Esophagus (tissue), 2 donors: ENCODE data around the gene GDF7. TPM values are rescaled to one million over a fixed set of nuclear protein-coding genes. Genes with fewer than 3 reads are reported as not detected.

ENCODE experiments used
- H3K27ac ChIP-seq, 2 donors: one replicate each; pipeline ENCODE4 v1.5.1; 2013; ENCODE audit warnings: low read depth in 2 of 2, mild to moderate bottlenecking in 2 of 2, inconsistent platforms in 1 of 2, low read length in 1 of 2, moderate library complexity in 1 of 2
- H3K27me3 ChIP-seq, 2 donors: one replicate each; pipeline ENCODE4 v1.6.1; 2013; ENCODE audit warnings: low read length in 2 of 2, control low read depth in 1 of 2, mild to moderate bottlenecking in 1 of 2; ENCODE audit not compliant: insufficient read depth in 2 of 2, control insufficient read depth in 1 of 2
- H3K36me3 ChIP-seq, 2 donors: one replicate each; pipeline ENCODE4 v1.6.1; 2013; ENCODE audit warnings: low read length in 1 of 2; ENCODE audit not compliant: control insufficient read depth in 2 of 2, insufficient read depth in 2 of 2
- H3K4me1 ChIP-seq, 2 donors: one replicate each; pipeline ENCODE4 v1.6.1; 2013; ENCODE audit warnings: low read length in 1 of 2; ENCODE audit not compliant: control insufficient read depth in 2 of 2, insufficient read depth in 2 of 2
- H3K4me3 ChIP-seq, 2 donors: one replicate each; pipeline ENCODE4 v1.5.1; 2013; ENCODE audit warnings: low read length in 2 of 2, mild to moderate bottlenecking in 2 of 2, low read depth in 1 of 2, moderate library complexity in 1 of 2
- H3K9me3 ChIP-seq, 2 donors: one replicate each; pipeline ENCODE4 v1.6.1; 2013; ENCODE audit warnings: mild to moderate bottlenecking in 2 of 2, low read depth in 1 of 2, low read length in 1 of 2, moderate library complexity in 1 of 2; ENCODE audit not compliant: control insufficient read depth in 2 of 2, insufficient read depth in 1 of 2
- WGBS, 2 donors: extraction: QIAGEN DNeasy Blood & Tissue Kit; methylation state at CpG; one replicate each; pipeline ENCODE4 v1.1.7; 2013; 5-methylcytosine and 5-hydroxymethylcytosine counted together
- polyA plus RNA-seq, 2 donors: library from polyadenylated mRNA; stranded (reverse); fragments of 200-250 nt; gene quantifications; one replicate each; pipeline ENCODE4 v1.2.3, GENCODE V29; 2013
- donor health status: healthy with polysubstance abuse.
- donor health status: Bipolar disorder and iron deficiency.

Gene GDF7
- polyA plus RNA-seq, 2 donors = 0.56 to 0.59 TPM

- Histone ChIP-seq H3K27me3 (no peaks in the 10 kb centered on the region), H3K4me3 (no peak overlapping the region), H3K9me3 (no peaks in the 10 kb centered on the region), H3K36me3 (no peaks in the 10 kb centered on the region), H3K4me1 (peaks cover 0 to 5% of the 10 kb centered on the region in 2 donors), H3K27ac (no peak overlapping the region)
- 76 to 82% methylated on average over 4 of the region's 4 CpGs for WGBS, 2 donors
Observed at GRCh38 chr2:20657522-20658235, 9.3 kb upstream of the GDF7 start.

GRCh38 chr2:20660506-20661420, 6.2 kb upstream of the GDF7 start:
- H3K9me3 ChIP-seq = no peaks in the 10 kb centered on the region
- 52 to 56% methylated on average over 8 of the region's 8 CpGs for WGBS, 2 donors
- no peak overlapping the region for H3K4me3 ChIP-seq
- peak overlapping the region; percentile 53 to 87 for H3K27ac ChIP-seq
- H3K4me1 ChIP-seq = peaks cover 7 to 10% of the 10 kb centered on the region in 2 donors
- H3K27me3 ChIP-seq = peaks cover 0 to 3% of the 10 kb centered on the region in 2 donors
- no peaks in the 10 kb centered on the region for H3K36me3 ChIP-seq

GRCh38 chr2:20661421-20662307, 5.3 kb upstream of the GDF7 start:
- Histone ChIP-seq H3K4me1 (peaks cover 7 to 10% of the 10 kb centered on the region in 2 donors), H3K9me3 (no peaks in the 10 kb centered on the region), H3K27ac (peak overlapping the region; percentile 41 to 87), H3K27me3 (peaks cover 0 to 4% of the 10 kb centered on the region in 2 donors), H3K36me3 (no peaks in the 10 kb centered on the region), H3K4me3 (no peak overlapping the region)
- WGBS, 2 donors = 32 to 33% methylated on average over 11 of the region's 11 CpGs

- H3K36me3 ChIP-seq = no peaks in the 10 kb centered on the region
- no peak overlapping the region for H3K27ac ChIP-seq
- H3K4me1 ChIP-seq = peaks cover 7 to 13% of the 10 kb centered on the region in 2 donors
- H3K27me3 ChIP-seq = peaks cover 0 to 6% of the 10 kb centered on the region in 2 donors
- H3K4me3 ChIP-seq = no peak overlapping the region
- H3K9me3 ChIP-seq = no peaks in the 10 kb centered on the region
- WGBS, 2 donors = 74 to 77% methylated on average over 5 of the region's 5 CpGs
Observed at GRCh38 chr2:20662308-20662937, 4.5 kb upstream of the GDF7 start.

GRCh38 chr2:20663196-20664070, 3.5 kb upstream of the GDF7 start:
- H3K4me1 ChIP-seq = peaks cover 7 to 17% of the 10 kb centered on the region in 2 donors
- 35 to 63% methylated on average over 7 of the region's 7 CpGs for WGBS, 2 donors
- H3K36me3 ChIP-seq = no peaks in the 10 kb centered on the region

GRCh38 chr2:20664071-20664390, 2.9 kb upstream of the GDF7 start:
- 67 to 84% methylated on average over 2 of the region's 2 CpGs for WGBS, 2 donors
- H3K27ac ChIP-seq = peak overlapping the region in 1 of 2 donors; percentile 59
- no peaks in the 10 kb centered on the region for H3K9me3 ChIP-seq
- H3K27me3 ChIP-seq = peaks cover 0 to 6% of the 10 kb centered on the region in 2 donors
- H3K36me3 ChIP-seq = no peaks in the 10 kb centered on the region
- H3K4me1 ChIP-seq = peaks cover 7 to 19% of the 10 kb centered on the region in 2 donors
- H3K4me3 ChIP-seq = no peak overlapping the region

More at GRCh38 chr2:20663196-20664070, 3.5 kb upstream of the GDF7 start:
- Histone ChIP-seq H3K27me3 (peaks cover 0 to 6% of the 10 kb centered on the region in 2 donors), H3K9me3 (no peaks in the 10 kb centered on the region), H3K27ac (peak overlapping the region in 1 of 2 donors; percentile 13), H3K4me3 (no peak overlapping the region)

- 34 to 44% methylated on average over 17 of the region's 17 CpGs for WGBS, 2 donors
- H3K27ac ChIP-seq = no peak overlapping the region
- H3K4me1 ChIP-seq = peaks cover 7 to 20% of the 10 kb centered on the region in 2 donors
- no peaks in the 10 kb centered on the region for H3K36me3 ChIP-seq
- peaks cover 0 to 10% of the 10 kb centered on the region in 2 donors for H3K27me3 ChIP-seq
- peak overlapping the region in 1 of 2 donors; percentile 63 for H3K4me3 ChIP-seq
- H3K9me3 ChIP-seq = peaks cover 0 to under 1% of the 10 kb centered on the region in 2 donors
Observed at GRCh38 chr2:20664431-20665242, 2.3 kb upstream of the GDF7 start.
